ENCODE measurements around the gene ARID5A.

DNA sequence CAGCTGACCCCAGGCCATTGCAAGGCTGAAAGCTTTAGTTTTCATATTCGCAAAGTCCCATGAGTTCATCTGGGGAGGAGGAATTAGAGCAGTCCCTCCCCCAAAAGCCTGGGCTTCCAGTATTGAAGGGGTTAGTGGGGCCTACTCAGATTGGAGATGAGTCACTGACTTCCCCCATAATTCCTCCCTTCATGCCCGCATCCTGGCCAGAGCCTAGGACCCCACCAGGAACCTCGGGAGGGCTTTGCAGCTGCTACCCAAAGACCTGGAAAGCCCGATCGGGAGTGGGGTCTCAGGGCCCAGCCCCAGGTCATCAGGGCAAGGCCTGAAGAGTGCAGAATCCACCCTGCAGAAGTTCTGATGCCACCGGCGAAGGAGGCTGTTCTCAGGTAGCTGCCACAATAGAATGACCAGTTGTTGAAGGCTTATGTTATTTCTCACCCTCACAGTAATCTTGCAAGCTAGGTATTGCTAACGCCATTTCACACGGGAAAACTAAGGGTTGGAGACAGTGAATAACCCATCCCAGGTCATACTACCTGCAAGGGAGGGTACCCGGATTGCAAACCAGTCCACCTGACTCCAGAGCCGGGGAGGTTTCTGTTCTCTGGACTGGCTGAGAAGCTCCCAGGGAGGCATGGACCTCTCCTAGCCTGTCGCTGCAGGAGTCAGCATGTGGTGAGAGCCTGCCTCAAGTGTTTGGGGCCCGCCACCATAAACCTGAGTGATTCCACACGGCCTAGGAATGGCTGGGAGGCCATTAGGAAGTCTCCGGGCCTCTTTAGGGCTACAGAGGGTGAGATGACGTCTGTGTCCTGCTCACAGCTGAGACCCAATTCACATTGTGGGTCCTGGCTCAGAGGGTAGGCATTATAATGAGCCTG lies 5.8 kb upstream of the ARID5A start:
- TF ChIP-seq, protein P1, sequence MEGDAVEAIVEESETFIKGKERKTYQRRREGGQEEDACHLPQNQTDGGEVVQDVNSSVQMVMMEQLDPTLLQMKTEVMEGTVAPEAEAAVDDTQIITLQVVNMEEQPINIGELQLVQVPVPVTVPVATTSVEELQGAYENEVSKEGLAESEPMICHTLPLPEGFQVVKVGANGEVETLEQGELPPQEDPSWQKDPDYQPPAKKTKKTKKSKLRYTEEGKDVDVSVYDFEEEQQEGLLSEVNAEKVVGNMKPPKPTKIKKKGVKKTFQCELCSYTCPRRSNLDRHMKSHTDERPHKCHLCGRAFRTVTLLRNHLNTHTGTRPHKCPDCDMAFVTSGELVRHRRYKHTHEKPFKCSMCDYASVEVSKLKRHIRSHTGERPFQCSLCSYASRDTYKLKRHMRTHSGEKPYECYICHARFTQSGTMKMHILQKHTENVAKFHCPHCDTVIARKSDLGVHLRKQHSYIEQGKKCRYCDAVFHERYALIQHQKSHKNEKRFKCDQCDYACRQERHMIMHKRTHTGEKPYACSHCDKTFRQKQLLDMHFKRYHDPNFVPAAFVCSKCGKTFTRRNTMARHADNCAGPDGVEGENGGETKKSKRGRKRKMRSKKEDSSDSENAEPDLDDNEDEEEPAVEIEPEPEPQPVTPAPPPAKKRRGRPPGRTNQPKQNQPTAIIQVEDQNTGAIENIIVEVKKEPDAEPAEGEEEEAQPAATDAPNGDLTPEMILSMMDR (conservative IDR thresholded peaks at IDR 0.05; ENCODE audit: low read depth in 2 of 2) = no peak
- TF ChIP-seq EZH2phosphoT487 (IDR thresholded peaks at IDR 0.05; ENCODE audit: unreplicated experiment) = no peak
- no peak for TF ChIP-seq EZH2 (IDR thresholded peaks at IDR 0.05; ENCODE audit: low read depth, unreplicated experiment)
- TF ChIP-seq, protein P2, sequence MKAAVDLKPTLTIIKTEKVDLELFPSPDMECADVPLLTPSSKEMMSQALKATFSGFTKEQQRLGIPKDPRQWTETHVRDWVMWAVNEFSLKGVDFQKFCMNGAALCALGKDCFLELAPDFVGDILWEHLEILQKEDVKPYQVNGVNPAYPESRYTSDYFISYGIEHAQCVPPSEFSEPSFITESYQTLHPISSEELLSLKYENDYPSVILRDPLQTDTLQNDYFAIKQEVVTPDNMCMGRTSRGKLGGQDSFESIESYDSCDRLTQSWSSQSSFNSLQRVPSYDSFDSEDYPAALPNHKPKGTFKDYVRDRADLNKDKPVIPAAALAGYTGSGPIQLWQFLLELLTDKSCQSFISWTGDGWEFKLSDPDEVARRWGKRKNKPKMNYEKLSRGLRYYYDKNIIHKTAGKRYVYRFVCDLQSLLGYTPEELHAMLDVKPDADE (IDR thresholded peaks at IDR 0.05) = no peak
- no peak for TF ChIP-seq POLR2AphosphoS5 (IDR thresholded peaks at IDR 0.05; ENCODE audit: low read depth)
- TF ChIP-seq, protein P3, sequence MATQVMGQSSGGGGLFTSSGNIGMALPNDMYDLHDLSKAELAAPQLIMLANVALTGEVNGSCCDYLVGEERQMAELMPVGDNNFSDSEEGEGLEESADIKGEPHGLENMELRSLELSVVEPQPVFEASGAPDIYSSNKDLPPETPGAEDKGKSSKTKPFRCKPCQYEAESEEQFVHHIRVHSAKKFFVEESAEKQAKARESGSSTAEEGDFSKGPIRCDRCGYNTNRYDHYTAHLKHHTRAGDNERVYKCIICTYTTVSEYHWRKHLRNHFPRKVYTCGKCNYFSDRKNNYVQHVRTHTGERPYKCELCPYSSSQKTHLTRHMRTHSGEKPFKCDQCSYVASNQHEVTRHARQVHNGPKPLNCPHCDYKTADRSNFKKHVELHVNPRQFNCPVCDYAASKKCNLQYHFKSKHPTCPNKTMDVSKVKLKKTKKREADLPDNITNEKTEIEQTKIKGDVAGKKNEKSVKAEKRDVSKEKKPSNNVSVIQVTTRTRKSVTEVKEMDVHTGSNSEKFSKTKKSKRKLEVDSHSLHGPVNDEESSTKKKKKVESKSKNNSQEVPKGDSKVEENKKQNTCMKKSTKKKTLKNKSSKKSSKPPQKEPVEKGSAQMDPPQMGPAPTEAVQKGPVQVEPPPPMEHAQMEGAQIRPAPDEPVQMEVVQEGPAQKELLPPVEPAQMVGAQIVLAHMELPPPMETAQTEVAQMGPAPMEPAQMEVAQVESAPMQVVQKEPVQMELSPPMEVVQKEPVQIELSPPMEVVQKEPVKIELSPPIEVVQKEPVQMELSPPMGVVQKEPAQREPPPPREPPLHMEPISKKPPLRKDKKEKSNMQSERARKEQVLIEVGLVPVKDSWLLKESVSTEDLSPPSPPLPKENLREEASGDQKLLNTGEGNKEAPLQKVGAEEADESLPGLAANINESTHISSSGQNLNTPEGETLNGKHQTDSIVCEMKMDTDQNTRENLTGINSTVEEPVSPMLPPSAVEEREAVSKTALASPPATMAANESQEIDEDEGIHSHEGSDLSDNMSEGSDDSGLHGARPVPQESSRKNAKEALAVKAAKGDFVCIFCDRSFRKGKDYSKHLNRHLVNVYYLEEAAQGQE (IDR thresholded peaks at IDR 0.05; ENCODE audit: unreplicated experiment) = no peak
- no peak for TF ChIP-seq JUNB (IDR thresholded peaks at IDR 0.05; ENCODE audit: unreplicated experiment)
- TF ChIP-seq NANOG (IDR thresholded peaks at IDR 0.05; ENCODE audit: borderline replicate concordance) = no peak
- TF ChIP-seq ZNF331 (CRISPR knock-in tag; IDR thresholded peaks at IDR 0.05; ENCODE audit: low read depth) = no peak
- TF ChIP-seq CREB1 (CRISPR knock-in tag; IDR thresholded peaks at IDR 0.05; ENCODE audit: low read depth) = no peak
- TF ChIP-seq ZNF114 (CRISPR knock-in tag; IDR thresholded peaks at IDR 0.05) = no peak
- no peak for TF ChIP-seq STAT1 (IDR thresholded peaks at IDR 0.05; ENCODE audit: unreplicated experiment)
